Endothelial cell of umbilical vein (primary cell): ENCODE measurements around the gene ATP6V0C. TPM values are rescaled to one million over a fixed set of nuclear protein-coding genes. Genes with fewer than 3 reads are reported as not detected.

Experiments
- BruUV-seq: library from RNA; stranded (reverse); fragments of 400-500 nt; replicated peaks from 2 replicates; lab custom pipeline; 2021; lab: Mats Ljungman, UMichigan
- CTCF ChIA-PET: fragments of 300-600, 350-600 bp; sonication (Branson Sonifier 250); formaldehyde crosslinking; loops from one replicate; lab custom pipeline; 2021; ENCODE audit warnings: antibody characterized with exemption, inconsistent platforms; lab: Charles Lee
- POLR2A ChIA-PET: fragments of 300-600, 350-600 bp; sonication (Branson Sonifier 250); formaldehyde crosslinking; loops from one replicate; lab custom pipeline; 2021; ENCODE audit warnings: antibody characterized with exemption, inconsistent platforms; lab: Charles Lee
- DNase-seq: peaks from one replicate; pipeline ENCODE4 v3.0.0-alpha.2; 2011; ENCODE audit warnings: low read depth, low spot score
- FAIRE-seq: peaks from 2 replicates; lab custom pipeline; 2011; peaks lifted over from hg19 to GRCh38; lab: Jason Lieb, UNC
- H2AFZ ChIP-seq: 2 replicates; pipeline ENCODE4 v1.6.0; 2012; ENCODE audit warnings: low read depth, low read length, control low read depth, inconsistent platforms
- H3K27ac ChIP-seq: 2 replicates; pipeline ENCODE4 v1.5.1; 2011; ENCODE audit warnings: low read depth, mild to moderate bottlenecking, control low read depth, low read length, moderate library complexity; ENCODE audit not compliant: insufficient read depth
- H3K27me3 ChIP-seq, 2 experiments: 2 replicates each; pipeline versions ENCODE4 v1.6.0 to v1.6.1; 2011; ENCODE audit warnings: low read length in 2 of 2, mixed read lengths in 1 of 2; ENCODE audit not compliant: control insufficient read depth in 2 of 2, insufficient read depth in 2 of 2
- H3K36me3 ChIP-seq, 2 experiments: 2 replicates in 1 of 2; 3 replicates in 1 of 2; pipeline ENCODE4 v1.5.1; 2011; ENCODE audit warnings: low read length in 2 of 2, mild to moderate bottlenecking in 1 of 2, moderate library complexity in 1 of 2; ENCODE audit not compliant: control insufficient read depth in 2 of 2, insufficient read depth in 2 of 2; ENCODE audit errors: extremely low read depth in 1 of 2
- H3K4me1 ChIP-seq: 3 replicates; pipeline ENCODE4 v1.5.1; 2011; ENCODE audit warnings: mild to moderate bottlenecking, low read length; ENCODE audit not compliant: control insufficient read depth, insufficient read depth; ENCODE audit errors: extremely low read depth
- H3K4me2 ChIP-seq: 2 replicates; pipeline ENCODE4 v1.6.1; 2011; ENCODE audit warnings: low read length, control low read depth, mixed read lengths; ENCODE audit not compliant: insufficient read depth
- H3K4me3 ChIP-seq, 3 experiments: fragments of 200-600 bp in 1 of 3; sonication (generic), shearing (Covaris generic) in 1 of 3; replicated peaks in 1 of 3; 2 replicates each; pipeline ENCODE4 v1.5.1; 2011 to 2016; ENCODE audit warnings: control low read depth in 3 of 3, low read length in 3 of 3, mild to moderate bottlenecking in 2 of 3, inconsistent platforms in 1 of 3, low read depth in 1 of 3, moderate library complexity in 1 of 3; ENCODE audit not compliant: insufficient read depth in 1 of 3
- H3K79me2 ChIP-seq: 2 replicates; pipeline ENCODE4 v1.6.0; 2012; ENCODE audit warnings: low read length, inconsistent platforms; ENCODE audit not compliant: control insufficient read depth, insufficient read depth
- H3K9ac ChIP-seq: replicated peaks from 2 replicates; pipeline ENCODE3; 2011; ENCODE audit warnings: low read length, control low read depth; ENCODE audit not compliant: insufficient read depth; ENCODE audit errors: extremely low read depth
- H3K9me1 ChIP-seq: replicated peaks from 3 replicates; pipeline ENCODE4 v1.6.0; 2011; ENCODE audit warnings: mild to moderate bottlenecking, low read length; ENCODE audit not compliant: control insufficient read depth, insufficient read depth; ENCODE audit errors: extremely low read depth
- H3K9me3 ChIP-seq: replicated peaks from 2 replicates; pipeline ENCODE4 v1.5.1; 2012; ENCODE audit warnings: low read length, inconsistent platforms; ENCODE audit not compliant: control insufficient read depth, insufficient read depth
- H4K20me1 ChIP-seq: replicated peaks from 2 replicates; pipeline ENCODE3; 2011; ENCODE audit warnings: mild to moderate bottlenecking, low read length; ENCODE audit not compliant: control insufficient read depth, insufficient read depth; ENCODE audit errors: extremely low read depth
- CTCF ChIP-seq, 2 donors: IDR thresholded peaks; 1 replicate in 1 of 2; 2 replicates in 1 of 2; pipeline ENCODE4 v1.5.1; 2011; ENCODE audit warnings: low read length in 2 of 2, mild to moderate bottlenecking in 2 of 2, moderate library complexity in 2 of 2, control low read depth in 1 of 2, inconsistent platforms in 1 of 2, low read depth in 1 of 2; ENCODE audit not compliant: insufficient read depth in 1 of 2; ENCODE audit errors: extremely low read depth in 1 of 2
- FOS ChIP-seq: IDR thresholded peaks from 2 replicates; pipeline ENCODE4 v1.6.1; 2011; ENCODE audit warnings: mild to moderate bottlenecking, low read length, moderate library complexity, borderline replicate concordance; ENCODE audit not compliant: insufficient read depth
- GATA2 ChIP-seq: IDR thresholded peaks from 2 replicates; pipeline ENCODE4 v1.7.0; 2011; ENCODE audit warnings: low read depth, mild to moderate bottlenecking, moderate library complexity, mixed read lengths, low read length; ENCODE audit not compliant: insufficient read length, insufficient read depth
- MAX ChIP-seq: IDR thresholded peaks from 2 replicates; pipeline ENCODE4 v1.6.1; 2011; ENCODE audit not compliant: insufficient read depth, insufficient read length
- POLR2AphosphoS5 ChIP-seq: IDR thresholded peaks from 2 replicates; pipeline ENCODE4 v1.6.1; 2012; ENCODE audit warnings: low read depth, mild to moderate bottlenecking, control low read depth, low read length, moderate library complexity; ENCODE audit not compliant: insufficient read depth
- dilution Hi-C: fragments of 300-500 bp; cut with MboI; formaldehyde crosslinking; loops from one replicate; pipeline ENCODE4 v1.15.0; 2019; ENCODE audit warnings: low sequenced_read_pairs; ENCODE audit not compliant: extremely low pct_ligation_motif_present
- intact Hi-C: fragments of 100-400 bp; cut with micrococcal nuclease; formaldehyde crosslinking; loops from one replicate; pipeline ENCODE4 v1.10.0; 2022
- polyA plus RNA-seq, 4 experiments: library from polyadenylated mRNA; depleted of rRNA in 3 of 4; stranded (reverse) in 3 of 4; unstranded in 1 of 4; fragments of >200 nt; gene quantifications; 2 replicates each; pipeline versions ENCODE4 v1.2.1 to v1.2.3, GENCODE V29; 2011 to 2012; ENCODE audit warnings: missing spikeins in 1 of 4
- total RNA-seq: library from RNA; stranded (reverse); gene quantifications from 2 replicates; pipeline ENCODE4 v1.2.3, GENCODE V29; 2021

ATP6V0C gene
- total and polyA plus RNA-seq, 2 donors (not counting 3 experiments of a cell fraction or from before 2014, with no cell fraction given), result 146 to 194 TPM

GRCh38 chr16:2505695-2506094 lies 8.1 kb upstream of the ATP6V0C start:
- Histone ChIP-seq H3K4me2 (no peak overlapping the region), H3K9ac (no peak overlapping the region), H3K4me3 (no peak overlapping the region), H3K4me1 (no peaks in the 10 kb centered on the region), H4K20me1 (no peaks in the 10 kb centered on the region), H3K9me3 (no peaks in the 10 kb centered on the region), H3K36me3 (no peaks in the 10 kb centered on the region), H2AFZ (no peak overlapping the region), H3K27me3 (no peaks in the 10 kb centered on the region), H3K79me2 (no peaks in the 10 kb centered on the region), H3K27ac (no peak overlapping the region), H3K9me1 (no peaks in the 10 kb centered on the region)
- FAIRE-seq (no peak), DNase-seq (no peak)
- POLR2A ChIA-PET, result no interaction called here
- dilution Hi-C loops (no loop called here), intact Hi-C loops (no loop called here)
- BruUV-seq, result no TSS peak
- TF ChIP-seq CTCF (IDR thresholded peaks at IDR 0.05; ENCODE audit: extremely low read depth in 1 of 2, insufficient read depth in 1 of 2, low read depth in 1 of 2, low read length in 2 of 2) (no peak), POLR2AphosphoS5 (no peak), MAX (no peak), FOS (no peak), GATA2 (no peak)
- CTCF ChIA-PET, result no interaction called here
